AG09319 (cell line): ENCODE results near the gene AGAP6.
"Not testable (repeated sequence)": the region's sequence is repeated elsewhere in the genome, so short reads cannot be mapped to it uniquely, and the experiment has no call there.

ENCODE experiments used
- DNase-seq: peaks from one replicate; pipeline ENCODE4 v3.0.0-alpha.2; 2010; ENCODE audit warnings: low read depth; ENCODE audit errors: extremely low read depth
- CTCF ChIP-seq: IDR thresholded peaks from 2 replicates; pipeline ENCODE4 v1.5.1; 2011; ENCODE audit warnings: low read depth, mild to moderate bottlenecking, inconsistent platforms, low read length, moderate library complexity

The AGAP6 gene

GRCh38 chr10:50021646-50022045, 33.4 kb downstream of the AGAP6 start:
- TF ChIP-seq CTCF, result no peak
- no peak for DNase-seq

- not testable (repeated sequence) for DNase-seq
Observed at GRCh38 chr10:50024716-50025383, 36.6 kb downstream of the AGAP6 start.

- no peak for TF ChIP-seq CTCF
- no peak for DNase-seq
Observed at GRCh38 chr10:50025627-50026026, 37.4 kb downstream of the AGAP6 start.

GRCh38 chr10:50027195-50027594, 39.0 kb downstream of the AGAP6 start:
- TF ChIP-seq CTCF, result no peak

GRCh38 chr10:50033481-50033880, 45.3 kb downstream of the AGAP6 start:
- DNase-seq, result no peak
- TF ChIP-seq CTCF, result no peak

More at GRCh38 chr10:50027195-50027594, 39.0 kb downstream of the AGAP6 start:
- DNase-seq, result no peak

GRCh38 chr10:50035337-50035736, 47.1 kb downstream of the AGAP6 start:
- not testable (repeated sequence) for DNase-seq

GRCh38 chr10:50044941-50045664, 56.9 kb downstream of the AGAP6 start:
- no peak for TF ChIP-seq CTCF

GRCh38 chr10:50046457-50046856, 58.3 kb downstream of the AGAP6 start:
- DNase-seq, result not testable (repeated sequence)

More at GRCh38 chr10:50044941-50045664, 56.9 kb downstream of the AGAP6 start:
- no peak for DNase-seq

GRCh38 chr10:50047594-50047993, 59.4 kb downstream of the AGAP6 start:
- not testable (repeated sequence) for DNase-seq

- not testable (repeated sequence) for DNase-seq
Observed at GRCh38 chr10:50051995-50052660, 63.9 kb downstream of the AGAP6 start.

GRCh38 chr10:50052778-50053376, 64.7 kb downstream of the AGAP6 start:
- DNase-seq, result not testable (repeated sequence)

- not testable (repeated sequence) for DNase-seq
Observed at GRCh38 chr10:50055494-50056292, 67.5 kb downstream of the AGAP6 start.

- not testable (repeated sequence) for DNase-seq
Observed at GRCh38 chr10:50056654-50057053, 68.4 kb downstream of the AGAP6 start.
